Astrocyte (in vitro differentiated cells and primary cell): ENCODE measurements around the gene UBE2U. TPM values are rescaled to one million over a fixed set of nuclear protein-coding genes. Genes with fewer than 3 reads are reported as not detected.

Experiments
- DNase-seq: peaks from one replicate; pipeline ENCODE4 v3.0.0-alpha.2; 2010; ENCODE audit warnings: low read depth
- FAIRE-seq: peaks from 2 replicates; lab custom pipeline; 2011; peaks lifted over from hg19 to GRCh38; lab: Jason Lieb, UNC
- H2AFZ ChIP-seq: 2 replicates; pipeline ENCODE4 v1.6.0; 2012; ENCODE audit warnings: low read depth, low read length, inconsistent platforms
- H3K27ac ChIP-seq: 2 replicates; pipeline ENCODE4 v1.5.1; 2011; ENCODE audit warnings: low read depth, low read length, inconsistent platforms
- H3K27me3 ChIP-seq: 2 replicates; pipeline ENCODE4 v1.6.0; 2011; ENCODE audit warnings: low read length, inconsistent platforms; ENCODE audit not compliant: insufficient read depth
- H3K36me3 ChIP-seq: 2 replicates; pipeline ENCODE4 v1.5.1; 2011; ENCODE audit warnings: low read length, inconsistent platforms; ENCODE audit not compliant: insufficient read depth
- H3K4me1 ChIP-seq: 2 replicates; pipeline ENCODE4 v1.5.1; 2011; ENCODE audit warnings: low read length, inconsistent platforms; ENCODE audit not compliant: insufficient read depth
- H3K4me2 ChIP-seq: 2 replicates; pipeline ENCODE4 v1.6.0; 2012; ENCODE audit warnings: low read length, inconsistent platforms
- H3K4me3 ChIP-seq: 2 replicates; pipeline ENCODE4 v1.5.1; 2011; ENCODE audit warnings: low read depth, mild to moderate bottlenecking, low read length, inconsistent platforms; ENCODE audit not compliant: insufficient read depth
- H3K79me2 ChIP-seq: 2 replicates; pipeline ENCODE4 v1.6.0; 2012; ENCODE audit warnings: mild to moderate bottlenecking, low read length, inconsistent platforms; ENCODE audit not compliant: insufficient read depth
- H3K9ac ChIP-seq: 2 replicates; pipeline ENCODE4 v1.6.0; 2012; ENCODE audit warnings: mild to moderate bottlenecking, low read length, inconsistent platforms
- H3K9me3 ChIP-seq: 2 replicates; pipeline ENCODE4 v1.5.1; 2012; ENCODE audit warnings: low read depth, mild to moderate bottlenecking, low read length, inconsistent platforms; ENCODE audit not compliant: insufficient read depth
- H4K20me1 ChIP-seq: 2 replicates; pipeline ENCODE4 v1.6.0; 2012; ENCODE audit warnings: low read length, inconsistent platforms; ENCODE audit not compliant: insufficient read depth
- H3K27ac Mint-ChIP-seq: one replicate; pipeline ENCODE4 v1.8.0; 2021; ENCODE audit warnings: mild to moderate bottlenecking, mixed read lengths; ENCODE audit not compliant: unreplicated experiment
- H3K27me3 Mint-ChIP-seq: one replicate; pipeline ENCODE4 v1.8.0; 2021; ENCODE audit warnings: low read depth, mixed read lengths; ENCODE audit not compliant: unreplicated experiment
- H3K36me3 Mint-ChIP-seq: one replicate; pipeline ENCODE4 v1.8.0; 2021; ENCODE audit warnings: low read depth, mixed read lengths; ENCODE audit not compliant: unreplicated experiment
- H3K4me1 Mint-ChIP-seq: one replicate; pipeline ENCODE4 v1.8.0; 2021; ENCODE audit warnings: low read depth, mixed read lengths; ENCODE audit not compliant: unreplicated experiment
- H3K4me3 Mint-ChIP-seq: one replicate; pipeline ENCODE4 v1.8.0; 2021; ENCODE audit warnings: mild to moderate bottlenecking, moderate library complexity, mixed read lengths; ENCODE audit not compliant: unreplicated experiment
- H3K9me3 Mint-ChIP-seq: one replicate; pipeline ENCODE4 v1.8.0; 2021; ENCODE audit warnings: mild to moderate bottlenecking, mixed read lengths; ENCODE audit not compliant: unreplicated experiment
- CTCF ChIP-seq: IDR thresholded peaks from 2 replicates; pipeline ENCODE4 v1.5.1; 2011; ENCODE audit warnings: low read depth, mild to moderate bottlenecking, inconsistent platforms, low read length, moderate library complexity; ENCODE audit not compliant: insufficient read depth
- EZH2 ChIP-seq: IDR thresholded peaks from 2 replicates; pipeline ENCODE4 v1.6.1; 2012; ENCODE audit warnings: mild to moderate bottlenecking, low read length, inconsistent platforms; ENCODE audit not compliant: insufficient read depth
- total RNA-seq: library from RNA; stranded (reverse); gene quantifications from 2 replicates; pipeline ENCODE4 v1.2.1, GENCODE V29; 2021

UBE2U gene
- total RNA-seq, 1 donor from 2014 or later = not detected

DNA sequence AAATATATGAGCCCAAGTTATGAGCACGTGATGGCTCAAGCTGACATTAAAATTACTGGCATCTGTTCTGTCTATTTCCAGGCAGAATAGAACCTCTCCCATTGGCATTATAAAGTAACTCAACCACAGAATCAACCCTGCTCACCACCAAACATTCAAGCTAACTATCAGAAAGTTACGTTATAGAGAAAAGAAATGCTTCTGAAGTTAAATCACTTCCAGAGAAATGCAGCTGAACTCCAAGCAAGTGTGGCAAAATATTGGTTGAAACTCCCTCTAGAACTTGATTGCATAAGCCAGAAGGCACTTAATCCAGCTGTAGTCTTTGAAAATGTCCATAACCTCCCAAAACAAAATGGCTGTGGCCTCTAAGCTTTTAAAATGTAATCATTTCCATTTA, 36.2 kb upstream of the UBE2U start:
- FAIRE-seq = peak; percentile 26
- Mint-ChIP-seq H3K4me1 (peaks cover 48% of the 10 kb centered on the region), H3K27ac (peak overlapping the region; percentile 41), H3K27me3 (no peaks in the 10 kb centered on the region), H3K9me3 (peaks cover 15% of the 10 kb centered on the region), H3K4me3 (no peak overlapping the region), H3K36me3 (peaks cover 46% of the 10 kb centered on the region)
- Histone ChIP-seq H3K4me2 (no peak overlapping the region), H3K9me3 (no peaks in the 10 kb centered on the region), H3K9ac (no peak overlapping the region), H3K79me2 (no peaks in the 10 kb centered on the region), H3K36me3 (no peaks in the 10 kb centered on the region), H3K4me1 (peaks cover 9% of the 10 kb centered on the region), H3K27ac (no peak overlapping the region), H3K27me3 (no peaks in the 10 kb centered on the region), H3K4me3 (no peak overlapping the region), H2AFZ (no peak overlapping the region), H4K20me1 (no peaks in the 10 kb centered on the region)
- peak; percentile 78 for DNase-seq
- no peak for TF ChIP-seq EZH2
- no peak for TF ChIP-seq CTCF

DNA sequence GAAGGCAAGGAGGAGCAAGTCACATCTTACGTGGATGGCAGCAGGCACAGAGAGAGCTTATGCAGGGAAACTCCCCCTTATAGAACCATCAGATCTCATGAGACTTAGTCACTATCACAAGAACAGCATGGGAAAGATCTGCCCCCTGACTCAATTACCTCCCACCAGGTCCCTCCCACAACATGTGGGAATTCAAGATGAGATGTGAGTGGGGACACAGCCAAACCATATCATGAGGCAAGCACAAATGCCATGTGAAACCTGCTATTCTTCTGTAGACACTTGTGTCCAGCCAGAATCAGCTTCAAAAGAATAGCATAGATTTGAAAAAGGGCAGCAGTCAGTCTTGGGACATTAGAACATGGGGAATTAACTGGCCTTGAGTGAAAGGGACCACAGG, 32.2 kb upstream of the UBE2U start:
- DNase-seq = peak; percentile 50

More for the DNA sequence above, 32.2 kb upstream of the UBE2U start:
- Histone ChIP-seq H3K79me2 (no peaks in the 10 kb centered on the region), H3K27me3 (no peaks in the 10 kb centered on the region), H4K20me1 (no peaks in the 10 kb centered on the region), H3K27ac (peak overlapping the region; percentile 89), H3K4me1 (peaks cover 20% of the 10 kb centered on the region), H3K4me2 (peak overlapping the region; percentile 78), H3K9me3 (no peaks in the 10 kb centered on the region), H3K36me3 (no peaks in the 10 kb centered on the region), H3K4me3 (no peak overlapping the region), H3K9ac (peak overlapping the region; percentile 61), H2AFZ (no peak overlapping the region)
- no peak for TF ChIP-seq CTCF
- no peak for TF ChIP-seq EZH2
- FAIRE-seq = no peak
- H3K36me3 Mint-ChIP-seq = peaks cover 34% of the 10 kb centered on the region
- no peak overlapping the region for H3K4me3 Mint-ChIP-seq
- H3K4me1 Mint-ChIP-seq = peaks cover 44% of the 10 kb centered on the region
- peaks cover 15% of the 10 kb centered on the region for H3K9me3 Mint-ChIP-seq
- no peaks in the 10 kb centered on the region for H3K27me3 Mint-ChIP-seq
- H3K27ac Mint-ChIP-seq = peak overlapping the region; percentile 59
